Muscle layer of duodenum (tissue), 2 donors: Measurements from ENCODE around the gene EYS.

ENCODE experiments used
- H3K27ac ChIP-seq: one replicate; pipeline ENCODE4 v1.7.0; 2013; ENCODE audit warnings: mild to moderate bottlenecking, low read length
- H3K27me3 ChIP-seq: one replicate; pipeline ENCODE4 v1.7.0; 2013; ENCODE audit warnings: low read depth, mild to moderate bottlenecking, control low read depth, low read length
- H3K36me3 ChIP-seq, 2 donors: one replicate each; pipeline ENCODE4 v1.7.0; 2013; ENCODE audit warnings: low read length in 2 of 2, control low read depth in 1 of 2, mild to moderate bottlenecking in 1 of 2; ENCODE audit not compliant: insufficient read depth in 2 of 2, control insufficient read depth in 1 of 2
- H3K4me1 ChIP-seq, 2 donors: one replicate each; pipeline ENCODE4 v1.7.0; 2013; ENCODE audit warnings: low read length in 2 of 2, mild to moderate bottlenecking in 2 of 2, control low read depth in 1 of 2, moderate library complexity in 1 of 2; ENCODE audit not compliant: insufficient read depth in 2 of 2, control insufficient read depth in 1 of 2
- H3K4me3 ChIP-seq, 2 donors: one replicate each; pipeline ENCODE4 v1.7.0; 2013; ENCODE audit warnings: low read length in 2 of 2, low read depth in 1 of 2, mild to moderate bottlenecking in 1 of 2
- H3K9me3 ChIP-seq, 2 donors: one replicate each; pipeline ENCODE4 v1.7.0; 2013; ENCODE audit warnings: low read length in 2 of 2, control low read depth in 1 of 2, mild to moderate bottlenecking in 1 of 2; ENCODE audit not compliant: control insufficient read depth in 1 of 2
- donor health status: healthy.

Gene EYS

DNA sequence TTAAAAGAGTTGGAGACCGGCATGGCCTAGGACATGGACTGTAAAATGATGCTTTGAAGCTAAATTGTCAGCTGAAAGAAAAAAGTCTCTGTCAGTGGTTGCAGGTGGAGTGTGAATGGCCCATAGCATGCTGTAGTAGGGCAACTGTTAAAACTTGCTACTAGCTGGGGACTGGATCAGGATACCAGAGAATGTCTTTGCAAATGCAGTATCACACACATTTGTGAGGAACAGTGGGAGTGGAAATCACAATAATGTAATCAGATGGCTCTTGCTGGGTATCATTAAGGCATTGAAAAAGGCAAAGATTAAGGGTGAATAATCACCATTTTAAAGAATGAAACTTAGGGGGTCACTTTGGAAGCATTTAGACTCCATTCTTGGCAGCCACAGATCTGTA is 737.9 kb downstream of the EYS start:
- Histone ChIP-seq H3K36me3 (no peaks in the 10 kb centered on the region), H3K9me3 (no peaks in the 10 kb centered on the region), H3K27ac (no peak overlapping the region), H3K4me1 (no peaks in the 10 kb centered on the region), H3K27me3 (no peaks in the 10 kb centered on the region), H3K4me3 (no peak overlapping the region)

GRCh38 chr6:64955435-64955848 is 751.6 kb downstream of the EYS start:
- H3K27ac ChIP-seq = no peak overlapping the region
- H3K36me3 ChIP-seq = no peaks in the 10 kb centered on the region
- no peaks in the 10 kb centered on the region for H3K27me3 ChIP-seq
- no peak overlapping the region for H3K4me3 ChIP-seq
- H3K4me1 ChIP-seq = no peaks in the 10 kb centered on the region
- no peaks in the 10 kb centered on the region for H3K9me3 ChIP-seq

- no peak overlapping the region for H3K4me3 ChIP-seq
- no peaks in the 10 kb centered on the region for H3K27me3 ChIP-seq
- H3K4me1 ChIP-seq = no peaks in the 10 kb centered on the region
- H3K9me3 ChIP-seq = no peaks in the 10 kb centered on the region
- H3K36me3 ChIP-seq = no peaks in the 10 kb centered on the region
- H3K27ac ChIP-seq = no peak overlapping the region
Measured at GRCh38 chr6:64949257-64949656, 757.8 kb downstream of the EYS start.

- no peak overlapping the region for H3K4me3 ChIP-seq
- H3K36me3 ChIP-seq = no peaks in the 10 kb centered on the region
- no peaks in the 10 kb centered on the region for H3K9me3 ChIP-seq
- H3K27ac ChIP-seq = no peak overlapping the region
- no peaks in the 10 kb centered on the region for H3K4me1 ChIP-seq
- no peaks in the 10 kb centered on the region for H3K27me3 ChIP-seq
Measured at GRCh38 chr6:64948261-64948660, 758.8 kb downstream of the EYS start.

DNA sequence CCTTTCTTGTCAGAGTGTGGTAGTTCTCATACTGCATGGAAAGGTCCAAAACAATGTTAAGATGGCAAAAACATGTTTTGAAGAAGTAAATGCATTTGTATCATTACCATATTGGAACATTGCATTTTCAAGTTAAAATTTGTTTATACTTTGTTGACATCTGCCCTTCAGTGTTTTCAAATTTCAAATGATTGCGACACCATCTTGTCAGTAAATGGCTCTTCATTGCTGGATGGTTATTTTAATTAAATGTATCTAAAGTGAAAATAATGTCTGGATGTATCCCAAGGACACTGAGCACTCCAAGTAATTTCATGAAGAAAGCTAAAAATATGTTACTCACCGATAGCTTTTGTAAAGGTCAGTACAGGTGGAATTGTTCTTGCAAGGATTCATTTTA is 761.6 kb downstream of the EYS start:
- H3K9me3 ChIP-seq = no peaks in the 10 kb centered on the region
- H3K4me1 ChIP-seq = no peaks in the 10 kb centered on the region
- no peak overlapping the region for H3K4me3 ChIP-seq
- no peaks in the 10 kb centered on the region for H3K36me3 ChIP-seq
- H3K27ac ChIP-seq = no peak overlapping the region
- H3K27me3 ChIP-seq = no peaks in the 10 kb centered on the region

DNA sequence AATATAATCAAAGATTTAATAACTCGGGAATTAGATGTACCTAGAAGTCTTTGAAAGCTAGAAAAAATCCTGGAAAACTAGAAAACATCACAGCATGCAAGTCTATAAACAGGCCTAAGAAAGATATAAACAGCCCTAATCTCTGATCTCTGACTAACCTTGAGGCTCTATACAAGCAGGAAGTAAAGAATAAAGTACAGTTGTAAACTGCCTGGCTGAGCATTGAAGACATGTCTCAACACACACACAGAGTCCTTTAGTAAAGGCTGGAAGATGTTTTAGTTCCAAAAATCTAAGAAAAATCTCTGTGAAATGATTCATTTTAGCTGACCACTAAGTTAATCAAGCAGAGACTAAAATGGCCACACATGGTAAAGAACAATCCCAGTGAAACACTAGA is 774.5 kb downstream of the EYS start:
- no peak overlapping the region for H3K4me3 ChIP-seq
- no peaks in the 10 kb centered on the region for H3K4me1 ChIP-seq
- H3K27ac ChIP-seq = no peak overlapping the region
- H3K9me3 ChIP-seq = no peaks in the 10 kb centered on the region
- no peaks in the 10 kb centered on the region for H3K27me3 ChIP-seq
- no peaks in the 10 kb centered on the region for H3K36me3 ChIP-seq

DNA sequence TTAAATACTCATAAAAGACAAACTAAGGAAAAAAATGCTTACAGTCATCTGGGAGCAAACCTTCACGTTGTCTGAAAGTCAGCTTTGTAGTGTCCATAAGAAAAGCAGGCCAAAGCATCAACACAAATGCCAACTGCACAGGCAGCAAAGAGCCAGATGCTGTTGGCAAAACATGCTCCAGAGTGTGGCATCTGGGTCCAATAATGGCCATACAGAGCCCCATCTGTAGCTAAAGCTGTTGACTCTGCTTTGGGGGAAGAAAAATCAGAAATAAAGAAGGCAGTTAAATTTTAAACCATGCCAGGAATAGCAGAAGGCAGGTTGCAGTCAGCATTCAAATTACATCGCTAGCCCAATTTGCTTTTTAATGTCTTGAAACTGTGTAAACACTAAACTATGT is 776.3 kb downstream of the EYS start:
- no peak overlapping the region for H3K27ac ChIP-seq
- no peak overlapping the region for H3K4me3 ChIP-seq
- no peaks in the 10 kb centered on the region for H3K36me3 ChIP-seq
- no peaks in the 10 kb centered on the region for H3K4me1 ChIP-seq
- H3K9me3 ChIP-seq = no peaks in the 10 kb centered on the region
- no peaks in the 10 kb centered on the region for H3K27me3 ChIP-seq

GRCh38 chr6:64926051-64926450 is 781.0 kb downstream of the EYS start:
- no peaks in the 10 kb centered on the region for H3K4me1 ChIP-seq
- H3K36me3 ChIP-seq = no peaks in the 10 kb centered on the region
- peaks cover 0 to 2% of the 10 kb centered on the region in 2 donors for H3K9me3 ChIP-seq
- no peak overlapping the region for H3K27ac ChIP-seq
- no peak overlapping the region for H3K4me3 ChIP-seq
- no peaks in the 10 kb centered on the region for H3K27me3 ChIP-seq

- Histone ChIP-seq H3K4me1 (no peaks in the 10 kb centered on the region), H3K27me3 (no peaks in the 10 kb centered on the region), H3K36me3 (no peaks in the 10 kb centered on the region), H3K27ac (no peak overlapping the region), H3K9me3 (peaks cover 0 to under 1% of the 10 kb centered on the region in 2 donors), H3K4me3 (no peak overlapping the region)
Measured at GRCh38 chr6:64920257-64920656, 786.8 kb downstream of the EYS start.

DNA sequence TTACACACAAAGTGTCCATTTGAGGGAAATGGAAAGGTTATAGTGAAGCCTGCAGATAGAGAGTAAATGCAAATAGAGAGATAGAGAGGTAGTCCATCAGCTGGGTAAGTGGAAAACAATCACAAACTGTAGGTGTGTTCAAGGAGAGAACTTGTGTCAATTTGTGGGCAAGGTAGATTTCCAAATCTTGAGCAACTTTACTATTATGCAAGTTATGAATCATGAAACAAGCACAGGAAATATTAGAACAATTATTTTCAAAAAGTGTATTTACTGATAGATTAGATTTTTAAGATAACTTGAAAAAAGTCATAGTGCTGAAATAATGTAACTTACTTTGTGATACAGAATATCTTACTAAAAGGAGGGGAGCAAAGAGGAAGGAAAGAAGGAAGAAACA is 792.9 kb downstream of the EYS start:
- H3K36me3 ChIP-seq = no peaks in the 10 kb centered on the region

GRCh38 chr6:64912966-64913365 is 794.1 kb downstream of the EYS start:
- no peaks in the 10 kb centered on the region for H3K27me3 ChIP-seq
- no peaks in the 10 kb centered on the region for H3K36me3 ChIP-seq
- H3K9me3 ChIP-seq = no peaks in the 10 kb centered on the region
- no peak overlapping the region for H3K27ac ChIP-seq
- H3K4me1 ChIP-seq = no peaks in the 10 kb centered on the region
- H3K4me3 ChIP-seq = no peak overlapping the region

More for the DNA sequence above, 792.9 kb downstream of the EYS start:
- no peak overlapping the region for H3K4me3 ChIP-seq
- H3K27me3 ChIP-seq = no peaks in the 10 kb centered on the region
- H3K4me1 ChIP-seq = no peaks in the 10 kb centered on the region
- H3K27ac ChIP-seq = no peak overlapping the region
- no peaks in the 10 kb centered on the region for H3K9me3 ChIP-seq

DNA sequence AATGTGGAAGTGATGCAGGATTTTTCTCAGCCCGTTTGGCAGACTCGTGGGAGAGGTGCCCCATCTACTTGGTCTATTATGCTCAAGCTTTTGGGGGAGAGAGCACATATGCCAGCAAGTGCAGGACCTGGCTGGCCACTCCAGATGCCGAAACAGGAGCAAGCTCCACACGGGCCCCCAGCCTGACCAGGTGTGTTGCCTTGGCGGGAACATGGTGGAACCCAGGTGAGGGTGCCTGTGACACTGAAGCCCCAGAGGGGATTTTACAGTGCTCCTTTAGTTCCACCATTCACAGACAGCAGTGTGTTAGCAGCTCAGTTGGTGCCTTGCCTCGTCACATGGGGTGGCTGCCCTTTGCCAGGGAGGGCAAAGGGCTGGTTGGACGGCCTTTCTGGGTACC is 798.9 kb downstream of the EYS start:
- Histone ChIP-seq H3K27ac (no peak overlapping the region), H3K27me3 (no peaks in the 10 kb centered on the region), H3K36me3 (no peaks in the 10 kb centered on the region), H3K9me3 (no peaks in the 10 kb centered on the region), H3K4me1 (no peaks in the 10 kb centered on the region), H3K4me3 (no peak overlapping the region)
